K562 (cell line): ENCODE measurements around the gene RRAS.

Experiments used
- BRD9 ChIP-seq: fragments of 450-650 bp; IDR thresholded peaks from 2 replicates; pipeline ENCODE4 v1.6.1; 2018; ENCODE audit warnings: low read depth; ENCODE audit not compliant: partially characterized antibody
- DNMT1 ChIP-seq: fragments of 450-650 bp; IDR thresholded peaks from 2 replicates; pipeline ENCODE4 v1.6.1; 2016; ENCODE audit warnings: antibody characterized with exemption, mild to moderate bottlenecking
- HDAC6 ChIP-seq: IDR thresholded peaks from 2 replicates; pipeline ENCODE4 v1.6.1; 2012; ENCODE audit warnings: low read depth, mild to moderate bottlenecking, control low read depth, inconsistent platforms, low read length, moderate library complexity
- HNRNPLL ChIP-seq: fragments of 200-400 bp; formaldehyde crosslinking; IDR thresholded peaks from 2 replicates; pipeline ENCODE4 v1.6.1; 2017; ENCODE audit warnings: low read length, low read depth, mild to moderate bottlenecking; ENCODE audit not compliant: poor library complexity, severe bottlenecking
- POLR2AphosphoS5 ChIP-seq: IDR thresholded peaks from 2 replicates; pipeline ENCODE4 v1.6.1; 2011; ENCODE audit warnings: mild to moderate bottlenecking, low read depth, low read length, moderate library complexity; ENCODE audit not compliant: control insufficient read depth, insufficient read depth
- SIX5 ChIP-seq, 2 experiments: IDR thresholded peaks; 2 replicates each; pipeline ENCODE4 v1.6.1; 2011; ENCODE audit warnings: low read length in 2 of 2, borderline replicate concordance in 1 of 2, low read depth in 1 of 2, mild to moderate bottlenecking in 1 of 2, moderate library complexity in 1 of 2; ENCODE audit not compliant: insufficient read depth in 1 of 2
- TCF7L2 ChIP-seq: fragments of 150-350 bp; IDR thresholded peaks from 2 replicates; pipeline ENCODE4 v1.6.1; 2016; ENCODE audit warnings: low read depth, mild to moderate bottlenecking, low read length, moderate library complexity
- TF ChIP-seq, protein P1 (sequence below), 3 experiments: IDR thresholded peaks in 2 of 3; conservative IDR thresholded peaks in 1 of 3; 2 replicates each; pipeline ENCODE4 v1.5.1; 2011 to 2012; ENCODE audit warnings: low read length in 3 of 3, mild to moderate bottlenecking in 3 of 3, control low read depth in 2 of 3, improper control_type of control experiment in 1 of 3, inconsistent platforms in 1 of 3, low read depth in 1 of 3, mixed read lengths in 1 of 3, moderate library complexity in 1 of 3; ENCODE audit not compliant: insufficient read depth in 2 of 3

GRCh38 chr19:49646586-49646985, 6.6 kb upstream of the RRAS start:
- TF ChIP-seq POLR2AphosphoS5 (no peak), TCF7L2 (no peak), BRD9 (no peak), DNMT1 (no peak), SIX5 (IDR thresholded peaks at IDR 0.05; ENCODE audit: borderline replicate concordance in 1 of 2, insufficient read depth in 1 of 2, low read depth in 1 of 2, low read length in 2 of 2) (no peak), HDAC6 (no peak), HNRNPLL (no peak)
- TF ChIP-seq, protein P1, sequence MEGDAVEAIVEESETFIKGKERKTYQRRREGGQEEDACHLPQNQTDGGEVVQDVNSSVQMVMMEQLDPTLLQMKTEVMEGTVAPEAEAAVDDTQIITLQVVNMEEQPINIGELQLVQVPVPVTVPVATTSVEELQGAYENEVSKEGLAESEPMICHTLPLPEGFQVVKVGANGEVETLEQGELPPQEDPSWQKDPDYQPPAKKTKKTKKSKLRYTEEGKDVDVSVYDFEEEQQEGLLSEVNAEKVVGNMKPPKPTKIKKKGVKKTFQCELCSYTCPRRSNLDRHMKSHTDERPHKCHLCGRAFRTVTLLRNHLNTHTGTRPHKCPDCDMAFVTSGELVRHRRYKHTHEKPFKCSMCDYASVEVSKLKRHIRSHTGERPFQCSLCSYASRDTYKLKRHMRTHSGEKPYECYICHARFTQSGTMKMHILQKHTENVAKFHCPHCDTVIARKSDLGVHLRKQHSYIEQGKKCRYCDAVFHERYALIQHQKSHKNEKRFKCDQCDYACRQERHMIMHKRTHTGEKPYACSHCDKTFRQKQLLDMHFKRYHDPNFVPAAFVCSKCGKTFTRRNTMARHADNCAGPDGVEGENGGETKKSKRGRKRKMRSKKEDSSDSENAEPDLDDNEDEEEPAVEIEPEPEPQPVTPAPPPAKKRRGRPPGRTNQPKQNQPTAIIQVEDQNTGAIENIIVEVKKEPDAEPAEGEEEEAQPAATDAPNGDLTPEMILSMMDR (IDR thresholded peaks at IDR 0.05 in 2 of 3, conservative IDR thresholded peaks at IDR 0.05 in 1 of 3; ENCODE audit: insufficient read depth in 2 of 3, low read depth in 1 of 3, low read length in 3 of 3), result no peak
